HG02852 (cell line): ENCODE measurements around the gene MBD2.
"Not testable (repeated sequence)": the region's sequence is repeated elsewhere in the genome, so short reads cannot be mapped to it uniquely, and the experiment has no call there.

Experiments used
- ATAC-seq: cut with Tn5 transposase; IDR thresholded peaks from one replicate; pipeline ENCODE4 v1.9.1; 2021; ENCODE audit warnings: mild to moderate bottlenecking, moderate library complexity; ENCODE audit not compliant: unreplicated experiment

Gene MBD2, protein sequence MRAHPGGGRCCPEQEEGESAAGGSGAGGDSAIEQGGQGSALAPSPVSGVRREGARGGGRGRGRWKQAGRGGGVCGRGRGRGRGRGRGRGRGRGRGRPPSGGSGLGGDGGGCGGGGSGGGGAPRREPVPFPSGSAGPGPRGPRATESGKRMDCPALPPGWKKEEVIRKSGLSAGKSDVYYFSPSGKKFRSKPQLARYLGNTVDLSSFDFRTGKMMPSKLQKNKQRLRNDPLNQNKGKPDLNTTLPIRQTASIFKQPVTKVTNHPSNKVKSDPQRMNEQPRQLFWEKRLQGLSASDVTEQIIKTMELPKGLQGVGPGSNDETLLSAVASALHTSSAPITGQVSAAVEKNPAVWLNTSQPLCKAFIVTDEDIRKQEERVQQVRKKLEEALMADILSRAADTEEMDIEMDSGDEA

DNA sequence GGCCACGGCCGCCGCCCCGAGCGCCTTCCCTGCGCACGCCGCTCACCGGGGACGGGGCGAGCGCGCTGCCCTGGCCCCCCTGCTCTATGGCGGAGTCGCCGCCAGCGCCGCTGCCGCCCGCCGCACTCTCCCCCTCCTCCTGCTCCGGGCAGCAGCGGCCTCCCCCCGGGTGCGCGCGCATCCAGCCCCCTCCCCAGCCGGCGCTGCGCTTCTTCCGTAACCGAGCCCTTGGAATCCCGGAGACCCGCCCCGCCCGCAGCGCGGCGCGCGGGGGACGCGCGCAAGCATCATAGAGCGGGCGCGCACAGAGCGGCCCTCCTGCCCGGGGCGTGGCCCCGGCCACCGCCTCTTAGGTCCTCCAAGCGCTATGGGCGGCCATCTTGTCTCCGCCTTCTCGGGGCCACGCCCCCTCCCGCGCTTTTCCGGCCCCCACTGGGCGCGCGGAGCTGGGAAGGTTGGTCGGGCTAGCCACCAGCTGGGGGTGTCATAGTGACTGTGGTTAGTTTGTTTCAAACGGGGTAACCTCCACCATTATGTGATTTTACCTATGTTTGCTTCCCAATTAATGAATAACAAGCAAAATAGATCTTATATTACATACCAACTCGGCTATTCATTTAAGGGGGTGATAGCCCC is at the start of gene MBD2:
TSS of gene MBD2 (minus strand) at position 291 of the 636 bp plus-strand sequence. CDS start at position 181, 110 bp downstream.
- peak; percentile 90 for ATAC-seq

DNA sequence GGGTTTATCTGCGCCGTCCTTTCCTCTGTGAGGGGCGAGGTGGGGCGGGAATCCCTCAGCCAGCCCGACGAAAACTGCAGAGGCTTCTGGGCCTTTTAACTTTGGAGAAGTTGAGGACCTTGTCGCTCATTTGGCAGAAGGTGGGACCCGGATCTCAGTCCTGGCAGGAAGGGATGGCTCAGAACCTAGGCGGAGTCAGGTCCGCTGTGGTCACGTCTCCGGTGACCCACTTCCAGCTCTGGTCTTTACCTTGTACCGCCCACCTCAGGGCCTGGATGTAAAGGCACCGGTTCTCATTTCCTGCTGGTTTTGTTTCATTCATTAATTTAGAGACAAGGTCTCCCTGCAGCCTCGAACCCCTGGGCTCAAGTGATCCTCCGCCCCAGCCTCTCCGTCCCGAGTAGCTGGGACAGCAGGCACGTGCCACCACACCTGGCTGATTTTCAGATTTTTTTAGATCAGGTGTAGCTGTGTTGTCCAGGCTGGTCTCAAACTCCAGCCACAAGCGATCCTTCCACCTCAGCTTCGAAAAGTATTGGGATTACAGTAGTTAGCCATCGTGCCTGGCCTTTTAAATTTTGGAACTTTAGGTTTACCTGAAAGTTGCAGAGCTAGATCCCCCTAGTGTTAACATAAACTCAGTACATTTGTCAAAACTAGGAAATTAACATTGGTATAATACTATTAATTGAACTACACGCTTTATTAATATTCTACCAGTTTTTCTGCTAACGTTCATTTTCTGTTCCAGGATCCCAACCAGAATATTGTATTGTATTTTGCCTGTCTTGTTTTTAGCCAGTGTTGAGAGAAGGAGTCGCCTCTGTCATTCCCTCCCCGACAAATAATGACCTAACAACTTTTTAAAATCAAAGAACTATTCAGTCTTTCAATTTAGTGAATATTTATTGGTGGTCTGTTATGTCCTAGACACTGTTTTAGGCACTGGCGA is 45.7 kb upstream of the MBD2 start:
- peak; percentile 40 for ATAC-seq

DNA sequence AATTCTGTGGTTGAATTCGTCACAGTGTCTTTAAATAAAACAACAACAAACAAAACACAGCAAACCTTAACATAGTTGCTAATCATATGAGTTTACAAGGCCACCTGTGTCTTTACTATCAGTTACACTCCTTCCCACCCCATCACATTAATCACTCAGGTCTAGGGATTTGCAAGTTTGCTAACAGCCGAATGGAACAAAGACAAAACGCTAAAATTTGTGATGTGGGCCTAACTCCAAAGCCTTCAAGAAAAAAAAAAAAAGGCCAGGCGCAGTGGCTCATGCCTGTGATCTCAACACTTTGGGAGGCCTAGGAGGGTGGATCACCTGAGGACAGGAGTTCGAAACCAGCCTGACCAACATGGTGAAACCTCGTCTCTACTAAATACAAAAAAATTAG is 44.3 kb upstream of the MBD2 start:
- ATAC-seq, result no peak

DNA sequence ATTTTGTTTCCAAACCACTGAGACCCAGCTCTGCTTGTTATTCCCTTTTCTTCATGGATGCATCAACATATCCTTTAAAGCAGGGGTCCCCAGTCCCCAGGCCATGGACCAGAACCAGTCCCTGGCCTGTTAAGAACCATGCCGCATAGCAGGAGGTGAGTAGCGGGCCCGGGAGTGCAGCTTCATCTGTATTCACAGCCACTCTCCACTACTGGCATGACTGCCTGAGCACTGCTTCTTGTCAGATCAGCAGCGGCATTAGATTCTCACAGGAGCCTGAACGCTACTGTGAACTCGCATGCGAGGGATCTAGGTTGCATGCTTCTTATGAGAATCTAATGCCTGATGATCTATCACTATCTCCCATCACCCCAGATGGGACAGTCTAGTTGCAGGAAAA is 43.2 kb upstream of the MBD2 start:
- ATAC-seq, result no peak

DNA sequence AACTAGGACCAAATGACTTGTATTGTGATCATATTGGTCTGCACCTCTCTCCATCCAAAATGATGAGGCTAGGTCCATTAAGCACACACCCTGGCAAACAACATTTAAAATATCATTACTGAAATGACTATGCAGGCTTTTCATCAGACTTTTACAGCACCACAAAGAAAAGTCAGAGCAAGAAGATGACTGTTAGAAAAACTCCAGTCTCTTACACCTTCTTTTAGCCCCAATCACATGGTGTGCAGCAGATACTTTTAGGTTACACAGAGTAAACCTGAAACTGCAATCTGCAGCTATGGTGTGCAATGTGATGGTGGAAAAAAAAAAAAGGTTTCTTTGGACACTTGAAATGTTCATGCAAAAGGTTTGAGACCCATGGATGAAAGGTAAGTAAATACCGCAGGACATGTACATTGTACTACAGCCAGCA is 39.5 kb upstream of the MBD2 start:
- peak; percentile 82 for ATAC-seq

DNA sequence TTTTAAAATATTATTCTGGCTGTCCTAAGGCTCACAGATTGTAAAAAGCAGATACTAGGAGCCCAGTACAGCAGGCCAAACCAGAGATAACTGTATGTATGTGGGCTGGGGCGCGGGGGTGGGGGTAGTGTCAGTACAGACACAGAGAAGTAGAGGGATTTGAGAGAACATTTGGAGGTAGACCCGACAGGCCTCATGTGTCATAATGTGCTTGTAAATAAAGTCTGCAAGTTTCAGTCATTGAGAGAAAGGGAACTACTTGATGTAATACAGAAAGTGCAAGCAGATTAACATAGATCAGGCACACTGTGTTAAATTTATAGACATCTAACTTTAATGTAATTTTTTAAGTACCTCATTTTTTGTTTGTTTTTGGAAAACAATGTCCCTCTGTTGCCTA is 37.4 kb upstream of the MBD2 start:
- peak; percentile 66 for ATAC-seq

DNA sequence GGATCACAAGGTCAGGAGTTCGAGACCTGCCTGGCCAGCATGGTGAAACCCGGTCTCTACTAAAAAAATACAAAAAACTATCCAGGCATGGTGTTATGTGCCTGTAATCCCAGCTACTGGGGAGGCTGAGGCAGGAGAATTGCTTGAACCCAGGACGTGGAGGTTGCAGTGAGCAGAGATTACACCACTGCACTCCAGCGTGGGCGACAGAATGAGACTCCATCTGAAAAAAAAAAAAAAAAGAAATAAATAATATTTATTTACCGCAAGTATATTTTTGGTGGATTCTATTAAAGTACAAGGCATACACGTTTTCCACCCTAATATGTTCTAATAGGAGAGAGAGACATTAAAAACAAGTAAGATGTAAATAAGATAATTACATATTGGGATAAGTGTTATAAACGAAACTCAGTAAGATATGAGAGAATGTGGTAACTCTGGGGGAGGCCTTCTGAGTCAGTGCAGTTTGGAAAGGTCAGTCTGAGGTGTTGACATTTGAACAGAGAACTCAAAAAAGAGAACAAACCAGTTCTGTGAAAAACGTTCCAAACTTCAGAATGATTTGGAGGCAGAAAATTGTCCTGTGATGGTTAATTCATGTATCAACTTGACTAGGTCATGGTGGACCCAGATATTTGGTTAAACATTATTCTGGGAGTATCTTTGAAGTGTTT is 36.1 kb upstream of the MBD2 start:
- ATAC-seq, result peak; percentile 19

DNA sequence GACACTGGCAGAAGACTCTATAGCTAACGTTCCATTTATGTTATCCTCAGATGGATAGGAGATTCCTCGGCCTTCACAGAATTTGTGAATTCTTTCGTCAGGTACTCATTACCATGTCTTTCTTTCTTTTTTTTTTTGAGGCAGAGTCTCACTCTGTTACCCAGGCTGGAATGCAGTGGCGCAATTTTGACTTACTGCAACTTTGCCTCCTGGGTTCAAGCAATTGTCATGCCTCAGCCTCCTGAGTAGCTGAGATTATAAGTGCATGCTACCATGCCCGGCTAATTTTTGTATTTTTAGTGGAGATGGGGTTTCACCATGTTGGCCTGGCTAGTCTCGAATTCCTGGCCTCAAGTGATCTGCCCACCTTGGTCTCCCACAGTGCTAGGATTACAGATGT is 33.3 kb upstream of the MBD2 start:
- not testable (repeated sequence) for ATAC-seq

DNA sequence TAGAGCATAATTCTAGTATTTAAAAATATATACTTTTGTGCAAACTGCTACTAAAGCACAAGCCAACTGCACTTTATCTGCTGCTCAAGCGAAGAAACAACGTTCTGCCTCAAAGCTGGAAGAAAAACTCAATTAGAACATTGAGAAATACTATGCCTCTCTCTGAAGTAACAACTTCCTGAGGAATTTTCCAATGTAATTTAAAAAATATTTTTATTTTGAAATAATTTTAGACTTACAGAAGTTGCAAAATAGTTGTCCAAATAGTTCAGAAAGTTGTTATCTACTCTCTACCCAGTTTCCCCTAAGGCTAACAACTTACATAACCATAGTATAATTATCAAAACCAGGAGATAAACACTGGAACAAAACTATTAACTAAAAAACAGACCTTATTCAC is 32.5 kb upstream of the MBD2 start:
- ATAC-seq, result no peak

DNA sequence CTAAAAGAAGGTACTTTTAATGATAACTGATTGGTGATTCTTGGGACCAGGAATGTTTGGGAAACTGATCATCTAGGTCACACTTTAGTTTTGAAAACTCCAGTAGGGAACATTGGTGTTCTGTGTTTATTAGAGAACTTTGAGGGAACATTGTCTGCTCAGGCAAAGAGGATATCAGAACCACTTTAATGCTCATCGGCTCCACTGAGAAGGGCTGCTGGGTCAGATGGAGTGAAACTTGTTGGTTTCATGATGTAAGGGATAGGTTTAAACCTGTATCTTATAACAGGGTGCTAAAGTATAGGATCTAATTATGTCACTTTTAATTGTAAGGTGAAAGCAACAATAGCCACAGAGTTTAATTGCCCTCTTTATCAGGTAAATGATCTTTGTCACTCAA is 30.7 kb upstream of the MBD2 start:
- ATAC-seq, result no peak

DNA sequence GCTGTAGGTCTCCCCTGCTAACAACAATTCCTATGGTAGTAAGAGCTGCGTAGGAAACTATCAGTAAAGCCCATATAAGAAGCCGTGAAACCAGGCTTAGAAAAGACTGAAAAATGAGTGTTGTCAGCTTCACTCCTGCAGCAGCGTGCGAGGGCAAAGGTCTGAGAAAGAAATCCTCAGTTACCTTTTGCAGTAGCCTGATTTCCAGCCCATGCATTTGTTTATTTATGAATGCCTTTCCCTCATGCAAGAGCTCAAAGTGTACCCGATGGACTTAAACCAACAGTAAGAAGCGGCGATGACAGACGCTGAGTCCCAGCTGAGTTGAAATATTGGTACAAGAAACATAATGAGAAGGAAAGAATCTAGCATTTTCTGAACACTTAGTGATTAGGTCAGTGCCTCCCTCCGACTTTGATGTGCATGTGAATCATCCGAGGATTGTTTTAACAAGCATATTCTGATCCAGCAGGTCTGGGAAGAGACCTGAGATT is 29.8 kb upstream of the MBD2 start:
- ATAC-seq, result no peak

DNA sequence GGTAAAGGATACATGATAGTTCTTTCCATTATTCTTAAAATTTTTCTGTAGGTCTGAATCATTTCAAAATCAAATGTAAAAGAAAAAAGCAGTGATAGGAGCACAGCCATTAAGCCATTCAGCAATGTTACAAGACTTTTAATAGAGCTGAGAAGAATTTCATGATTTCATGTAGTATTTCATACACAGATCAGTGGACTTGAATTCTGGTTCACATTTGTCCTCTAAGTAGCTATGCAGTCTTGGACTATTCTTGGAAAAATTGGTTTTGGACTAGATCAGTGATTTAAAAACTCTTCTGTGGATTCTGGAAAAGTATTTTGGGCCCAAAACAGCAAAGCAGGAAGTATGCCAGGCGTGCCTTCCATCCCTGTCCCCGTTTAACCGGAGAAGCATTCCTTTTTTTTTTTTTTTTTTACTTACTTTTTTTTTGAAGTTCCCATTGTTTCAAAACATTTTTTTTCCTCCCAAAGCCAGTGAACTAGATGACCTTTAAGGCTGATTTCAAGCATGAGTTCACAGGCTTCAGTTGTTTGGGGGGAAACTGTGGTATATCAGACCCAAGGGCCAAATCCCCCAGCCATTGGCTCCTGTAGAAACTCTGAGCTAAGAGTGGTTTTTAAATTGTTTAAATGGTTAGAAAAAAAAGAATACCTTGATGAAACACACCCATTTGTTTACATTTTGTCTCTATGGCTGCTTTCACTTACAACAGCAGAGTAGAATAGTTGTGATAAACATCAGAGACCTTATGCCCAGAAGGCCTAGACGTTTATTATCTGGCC is 27.3 kb upstream of the MBD2 start:
- ATAC-seq, result no peak

DNA sequence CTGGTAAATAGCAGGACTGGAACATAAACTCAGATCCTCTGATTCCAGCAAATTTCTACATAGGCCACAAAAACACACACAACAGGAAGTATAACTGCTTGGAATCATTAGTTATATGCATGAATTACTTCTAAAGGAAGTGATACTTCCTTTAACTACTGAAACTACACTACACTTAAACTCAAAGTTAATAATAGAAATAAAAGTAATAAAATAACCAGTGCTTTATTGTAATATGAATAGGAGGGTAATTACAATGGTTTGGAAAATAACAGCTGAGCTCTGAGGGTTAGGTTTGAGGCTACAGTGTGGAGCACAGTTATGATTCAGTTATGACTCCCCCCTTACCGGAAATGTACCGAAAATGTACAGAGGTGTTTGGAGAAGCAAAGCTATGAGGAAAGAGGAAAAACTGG is 26.4 kb upstream of the MBD2 start:
- ATAC-seq, result peak; percentile 80

DNA sequence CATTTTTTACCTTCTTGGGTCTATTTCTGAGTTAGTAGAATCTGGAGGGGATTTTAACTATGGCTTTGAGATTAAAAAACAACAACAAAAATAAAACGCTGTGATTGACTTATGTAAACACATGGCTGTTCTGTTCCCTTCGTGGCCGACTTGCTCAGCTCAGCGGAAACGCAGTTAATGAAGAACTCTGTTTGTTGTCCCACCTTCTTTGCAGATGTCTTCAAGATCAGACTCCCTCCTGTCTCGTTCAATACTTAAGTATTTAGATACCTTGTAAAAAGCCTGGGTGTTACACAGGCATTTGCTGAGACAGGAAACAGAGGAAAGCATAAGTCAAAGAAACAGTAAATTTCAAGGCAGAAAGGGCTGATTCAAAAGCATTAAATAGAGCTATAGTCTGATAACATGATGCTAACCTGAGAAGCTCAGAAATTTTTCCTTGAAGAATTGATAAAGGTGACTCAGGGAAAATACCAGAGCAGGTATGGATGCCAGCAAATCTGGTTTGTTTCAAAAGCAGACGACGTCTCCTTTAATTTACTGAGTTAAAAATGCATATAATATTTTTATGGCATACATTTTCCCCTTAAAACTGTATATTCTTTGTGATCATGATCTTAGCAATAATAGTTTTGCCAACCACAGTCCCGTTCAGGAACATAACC is 23.2 kb upstream of the MBD2 start:
- ATAC-seq, result no peak

DNA sequence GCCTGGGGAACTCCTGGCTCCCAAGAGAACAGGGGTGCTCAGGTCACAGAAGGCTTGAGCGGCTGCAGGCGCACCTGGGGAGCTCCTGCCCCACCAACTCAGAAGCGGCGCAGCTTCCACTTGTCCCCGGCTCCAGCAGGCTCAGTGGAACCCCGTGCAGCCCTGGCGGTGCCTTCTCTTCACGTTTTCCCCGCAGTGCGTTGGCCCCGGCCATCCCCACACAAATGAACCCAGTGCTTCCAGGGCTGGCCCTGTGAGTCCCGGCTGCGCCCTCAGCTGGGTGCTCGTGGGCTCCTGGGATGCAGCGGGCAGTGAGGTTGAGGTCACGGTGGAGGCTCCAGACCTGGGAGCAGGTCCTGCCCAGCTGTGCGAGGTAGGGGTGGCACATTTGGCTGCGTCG is 17.9 kb upstream of the MBD2 start:
- ATAC-seq, result no peak

DNA sequence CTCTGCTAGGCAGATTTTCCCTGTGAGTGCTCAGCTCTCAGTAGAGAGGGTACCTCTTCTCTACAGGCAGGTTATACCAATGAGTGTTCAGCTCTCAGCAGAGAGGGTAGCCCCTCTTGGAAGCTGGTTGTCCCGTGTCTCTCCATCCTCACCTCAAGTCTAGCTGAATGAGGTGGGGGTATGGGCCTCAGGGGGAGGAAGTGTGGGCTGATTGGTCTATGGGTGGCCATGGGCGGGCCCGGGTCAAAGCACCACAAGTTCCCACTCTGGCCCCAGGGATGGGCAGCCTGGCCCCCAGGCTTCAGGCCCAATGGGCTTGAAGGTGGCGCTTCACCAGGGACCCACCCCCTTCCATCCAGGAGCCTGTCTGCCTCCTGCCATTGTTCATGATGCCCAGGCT is 17.0 kb upstream of the MBD2 start:
- no peak for ATAC-seq

DNA sequence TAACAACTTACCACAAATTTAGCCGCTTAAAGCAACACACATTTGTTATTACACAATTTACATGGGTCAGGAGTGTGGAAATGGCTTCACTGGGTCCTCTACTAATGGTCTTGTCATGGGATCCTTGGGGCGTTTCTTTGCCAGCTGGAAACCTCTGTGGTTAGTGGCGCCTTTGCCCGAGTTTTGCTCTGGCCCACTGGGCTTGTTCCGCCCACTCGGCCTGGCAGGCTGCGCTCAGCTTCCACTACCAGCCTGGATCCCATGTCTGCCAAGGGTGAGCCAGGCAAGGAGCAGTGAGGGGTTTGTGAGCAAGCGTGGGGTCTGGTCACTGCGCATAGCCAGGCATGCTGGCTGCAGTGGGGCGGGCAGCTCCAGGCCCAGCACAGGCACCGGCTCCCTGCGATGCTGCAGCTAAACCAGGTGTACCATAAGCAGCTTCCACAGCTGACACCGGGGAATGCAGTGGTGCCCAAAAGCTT is 16.2 kb upstream of the MBD2 start:
- ATAC-seq, result no peak

DNA sequence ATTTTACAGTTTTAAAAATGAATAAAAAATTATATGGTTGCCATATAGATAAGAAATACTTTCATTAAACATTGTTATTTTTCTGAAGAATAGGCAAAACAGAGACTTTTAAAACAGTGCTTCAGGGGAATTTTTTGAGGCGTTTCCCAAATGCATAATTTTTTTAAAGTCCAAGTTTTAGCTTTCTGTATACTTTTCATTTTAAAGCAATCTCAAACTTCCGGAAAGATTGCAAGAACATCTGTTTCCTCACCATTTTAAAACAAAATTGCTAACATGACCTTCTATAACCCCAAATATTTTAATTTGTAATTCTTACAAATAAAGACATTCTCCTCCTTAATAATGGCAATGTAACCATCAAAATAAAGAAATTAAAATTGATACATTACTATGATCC is 15.1 kb upstream of the MBD2 start:
- ATAC-seq, result no peak

DNA sequence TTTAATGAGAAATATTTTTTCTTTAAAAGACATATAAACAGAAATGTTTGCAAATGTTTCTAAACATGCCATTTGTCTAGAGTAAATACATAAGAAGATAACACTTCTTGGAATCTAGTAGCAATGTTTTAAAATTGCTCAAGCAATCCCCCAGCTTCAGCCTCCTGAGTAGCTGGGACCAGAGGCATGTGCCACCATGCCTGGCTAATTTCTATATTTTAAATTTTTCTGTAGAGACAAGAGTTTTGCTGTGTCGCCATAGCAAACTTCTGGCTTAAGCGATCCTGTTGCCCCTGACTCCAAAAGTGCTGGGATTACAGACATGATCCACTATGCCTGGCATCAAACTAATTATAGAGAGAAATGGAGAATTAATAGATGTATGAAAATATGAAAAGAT is 14.6 kb upstream of the MBD2 start:
- no peak for ATAC-seq
